Measurements from ENCODE around the gene TAF3.
"Not testable (repeated sequence)": the region's sequence is repeated elsewhere in the genome, so short reads cannot be mapped to it uniquely, and the experiment has no call there.

The TAF3 gene

GRCh38 chr10:7811743-7812142 is 6.6 kb upstream of the TAF3 start:
- not testable (repeated sequence) for H4K12ac ChIP-seq (ENCODE audit: low read depth, low read length); H2BK5ac ChIP-seq (ENCODE audit: low read depth, low read length, poor library complexity); H3K23ac ChIP-seq (ENCODE audit: low read length); H3K27me3 ChIP-seq (ENCODE audit: insufficient read depth, low read length); H3K14ac ChIP-seq (ENCODE audit: low read length); H3K4me2 ChIP-seq (ENCODE audit: low read length); H3K79me1 ChIP-seq (ENCODE audit: low read length); H4K8ac ChIP-seq (ENCODE audit: low read depth, low read length); H3K9ac ChIP-seq (ENCODE audit: low read length); H4K91ac ChIP-seq (ENCODE audit: low read depth, low read length); H3K9me3 ChIP-seq (ENCODE audit: insufficient read depth, low read depth, low read length); H2BK120ac ChIP-seq (ENCODE audit: insufficient read depth, low read length, poor library complexity); DNase-seq; H3K4me1 ChIP-seq (ENCODE audit: control insufficient read depth in 1 of 2, insufficient read depth in 2 of 2, low read length in 2 of 2); H3K4ac ChIP-seq (ENCODE audit: low read depth, low read length); H3K4me3 ChIP-seq (ENCODE audit: low read depth, low read length); H2BK12ac ChIP-seq (ENCODE audit: low read length); H2AFZ ChIP-seq (ENCODE audit: insufficient read depth, low read length, poor library complexity); H3K18ac ChIP-seq (ENCODE audit: low read length); H3K79me2 ChIP-seq (ENCODE audit: control insufficient read depth, insufficient read depth, low read length, poor library complexity); H3K36me3 ChIP-seq (ENCODE audit: control insufficient read depth in 1 of 2, insufficient read depth in 2 of 2, low read length in 2 of 2); H2AK5ac ChIP-seq (ENCODE audit: low read length); H3K27ac ChIP-seq (ENCODE audit: low read depth, low read length)
- no CpG with 5 or more reads among the region's 7 CpGs for WGBS (ENCODE audit: extremely low coverage, insufficient coverage, insufficient read length)

- Histone ChIP-seq H2BK120ac (ENCODE audit: insufficient read depth, low read length, poor library complexity) (no peak overlapping the region), H2AFZ (ENCODE audit: insufficient read depth, low read length, poor library complexity) (no peak overlapping the region), H3K4ac (ENCODE audit: low read depth, low read length) (no peak overlapping the region), H3K79me1 (ENCODE audit: low read length) (peaks cover under 1% of the 10 kb centered on the region), H3K23ac (ENCODE audit: low read length) (no peak overlapping the region), H3K4me1 (ENCODE audit: control insufficient read depth in 1 of 2, insufficient read depth in 2 of 2, low read length in 2 of 2) (peaks cover 0 to 2% of the 10 kb centered on the region in 2 experiments), H3K36me3 (ENCODE audit: control insufficient read depth in 1 of 2, insufficient read depth in 2 of 2, low read length in 2 of 2) (no peaks in the 10 kb centered on the region), H3K14ac (ENCODE audit: low read length) (no peak overlapping the region), H3K9me3 (ENCODE audit: insufficient read depth, low read depth, low read length) (no peaks in the 10 kb centered on the region), H2BK12ac (ENCODE audit: low read length) (no peak overlapping the region), H3K4me2 (ENCODE audit: low read length) (no peak overlapping the region), H3K9ac (ENCODE audit: low read length) (no peak overlapping the region), H3K27ac (ENCODE audit: low read depth, low read length) (no peak overlapping the region), H3K18ac (ENCODE audit: low read length) (no peak overlapping the region), H4K12ac (ENCODE audit: low read depth, low read length) (no peak overlapping the region), H3K4me3 (ENCODE audit: low read depth, low read length) (no peak overlapping the region), H2BK5ac (ENCODE audit: low read depth, low read length, poor library complexity) (no peak overlapping the region), H2AK5ac (ENCODE audit: low read length) (no peak overlapping the region), H3K27me3 (ENCODE audit: insufficient read depth, low read length) (peaks cover under 1% of the 10 kb centered on the region), H3K79me2 (ENCODE audit: control insufficient read depth, insufficient read depth, low read length, poor library complexity) (peaks cover under 1% of the 10 kb centered on the region), H4K8ac (ENCODE audit: low read depth, low read length) (no peak overlapping the region), H4K91ac (ENCODE audit: low read depth, low read length) (no peak overlapping the region)
- no peak for DNase-seq
- no CpG with 5 or more reads among the region's 3 CpGs for WGBS (ENCODE audit: extremely low coverage, insufficient coverage, insufficient read length)
Measured at GRCh38 chr10:7813481-7813880, 4.8 kb upstream of the TAF3 start.

GRCh38 chr10:7817576-7817975 is 729 bp upstream of the TAF3 start:
- Histone ChIP-seq H3K4me1 (ENCODE audit: control insufficient read depth in 1 of 2, insufficient read depth in 2 of 2, low read length in 2 of 2) (peaks cover 0 to 5% of the 10 kb centered on the region in 2 experiments), H3K9ac (ENCODE audit: low read length) (no peak overlapping the region), H3K27ac (ENCODE audit: low read depth, low read length) (no peak overlapping the region), H3K9me3 (ENCODE audit: insufficient read depth, low read depth, low read length) (no peaks in the 10 kb centered on the region), H3K23ac (ENCODE audit: low read length) (no peak overlapping the region), H2BK120ac (ENCODE audit: insufficient read depth, low read length, poor library complexity) (no peak overlapping the region), H3K79me2 (ENCODE audit: control insufficient read depth, insufficient read depth, low read length, poor library complexity) (peaks cover 7% of the 10 kb centered on the region), H4K8ac (ENCODE audit: low read depth, low read length) (peak overlapping the region; percentile 67), H3K4ac (ENCODE audit: low read depth, low read length) (no peak overlapping the region), H3K79me1 (ENCODE audit: low read length) (peaks cover 3% of the 10 kb centered on the region), H3K4me2 (ENCODE audit: low read length) (peak overlapping the region; percentile 76), H3K36me3 (ENCODE audit: control insufficient read depth in 1 of 2, insufficient read depth in 2 of 2, low read length in 2 of 2) (peaks cover 0 to 2% of the 10 kb centered on the region in 2 experiments), H3K27me3 (ENCODE audit: insufficient read depth, low read length) (peaks cover 3% of the 10 kb centered on the region), H2BK12ac (ENCODE audit: low read length) (no peak overlapping the region), H2AFZ (ENCODE audit: insufficient read depth, low read length, poor library complexity) (peak overlapping the region; percentile 87), H4K12ac (ENCODE audit: low read depth, low read length) (no peak overlapping the region), H3K14ac (ENCODE audit: low read length) (no peak overlapping the region), H4K91ac (ENCODE audit: low read depth, low read length) (no peak overlapping the region), H2AK5ac (ENCODE audit: low read length) (no peak overlapping the region), H2BK5ac (ENCODE audit: low read depth, low read length, poor library complexity) (no peak overlapping the region), H3K18ac (ENCODE audit: low read length) (no peak overlapping the region), H3K4me3 (ENCODE audit: low read depth, low read length) (no peak overlapping the region)
- no CpG with 5 or more reads among the region's 12 CpGs for WGBS (ENCODE audit: extremely low coverage, insufficient coverage, insufficient read length)
- DNase-seq: no peak

GRCh38 chr10:7817984-7818294 is 366 bp upstream of the TAF3 start:
- no CpG with 5 or more reads among the region's 10 CpGs for WGBS (ENCODE audit: extremely low coverage, insufficient coverage, insufficient read length)
- Histone ChIP-seq H3K23ac (ENCODE audit: low read length) (no peak overlapping the region), H3K9ac (ENCODE audit: low read length) (peak overlapping the region; percentile 23), H3K27ac (ENCODE audit: low read depth, low read length) (no peak overlapping the region), H3K4me2 (ENCODE audit: low read length) (peak overlapping the region; percentile 76), H3K4me1 (ENCODE audit: control insufficient read depth in 1 of 2, insufficient read depth in 2 of 2, low read length in 2 of 2) (peaks cover 0 to 5% of the 10 kb centered on the region in 2 experiments), H3K18ac (ENCODE audit: low read length) (no peak overlapping the region), H4K8ac (ENCODE audit: low read depth, low read length) (peak overlapping the region; percentile 81), H3K4me3 (ENCODE audit: low read depth, low read length) (peak overlapping the region; percentile 88), H2AK5ac (ENCODE audit: low read length) (no peak overlapping the region), H2BK5ac (ENCODE audit: low read depth, low read length, poor library complexity) (no peak overlapping the region), H2BK12ac (ENCODE audit: low read length) (no peak overlapping the region), H3K4ac (ENCODE audit: low read depth, low read length) (no peak overlapping the region), H3K27me3 (ENCODE audit: insufficient read depth, low read length) (peaks cover 3% of the 10 kb centered on the region), H2AFZ (ENCODE audit: insufficient read depth, low read length, poor library complexity) (peak overlapping the region; percentile 87), H3K79me1 (ENCODE audit: low read length) (peaks cover 3% of the 10 kb centered on the region), H4K12ac (ENCODE audit: low read depth, low read length) (peak overlapping the region; percentile 77), H3K9me3 (ENCODE audit: insufficient read depth, low read depth, low read length) (no peaks in the 10 kb centered on the region), H4K91ac (ENCODE audit: low read depth, low read length) (peak overlapping the region; percentile 31), H3K14ac (ENCODE audit: low read length) (no peak overlapping the region), H2BK120ac (ENCODE audit: insufficient read depth, low read length, poor library complexity) (no peak overlapping the region), H3K36me3 (ENCODE audit: control insufficient read depth in 1 of 2, insufficient read depth in 2 of 2, low read length in 2 of 2) (peaks cover 0 to 2% of the 10 kb centered on the region in 2 experiments), H3K79me2 (ENCODE audit: control insufficient read depth, insufficient read depth, low read length, poor library complexity) (peaks cover 7% of the 10 kb centered on the region)
- DNase-seq: no peak
